GM19452 (cell line): Measurements from ENCODE around the gene TIPRL.
A peak's percentile ranks its signal among the peaks of the same experiment; 100 is the strongest.
"Not testable (repeated sequence)": the region's sequence is repeated elsewhere in the genome, so short reads cannot be mapped to it uniquely, and the experiment has no call there.

Source experiments
- ATAC-seq: cut with Tn5 transposase; IDR thresholded peaks from one replicate; pipeline ENCODE4 v1.9.1; 2021; ENCODE audit not compliant: unreplicated experiment

Gene TIPRL

DNA sequence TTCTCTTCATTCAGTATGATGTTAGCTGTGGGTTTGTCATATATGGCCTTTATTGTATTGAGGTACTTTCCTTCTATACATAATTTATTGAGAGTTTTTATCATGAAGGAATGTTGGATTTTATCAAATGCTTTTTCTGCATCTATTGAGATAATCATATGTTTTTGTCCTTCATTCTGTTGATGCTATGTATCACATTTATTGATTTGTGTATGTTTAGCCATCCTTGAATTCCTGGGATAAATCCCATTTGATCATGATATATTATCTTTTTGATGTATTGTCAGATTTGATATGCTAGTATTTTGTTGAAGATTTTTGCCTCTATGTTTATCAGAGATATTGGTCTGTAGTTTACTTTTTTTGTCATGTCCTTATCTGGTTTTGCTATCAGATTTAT lies 21.1 kb upstream of the TIPRL start:
- ATAC-seq, result no peak

DNA sequence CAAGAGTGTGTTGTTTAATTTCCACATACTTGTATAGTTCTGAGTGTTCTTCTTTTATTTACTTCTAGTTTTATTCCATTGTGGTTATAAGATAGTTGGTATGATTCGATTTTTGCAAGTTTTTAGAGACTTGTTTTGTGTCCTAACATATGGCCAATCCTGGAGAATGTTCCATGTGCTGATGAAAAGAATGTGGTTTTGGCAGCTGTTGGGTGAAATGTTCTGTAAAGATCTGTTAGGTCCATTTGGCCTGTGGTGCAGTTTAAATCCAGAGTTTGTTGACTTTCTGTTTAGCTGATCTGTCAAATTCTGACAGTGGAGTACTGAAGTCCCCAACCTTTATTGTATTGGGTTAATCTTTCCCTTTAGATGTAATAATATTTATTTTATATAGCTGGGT lies 19.5 kb upstream of the TIPRL start:
- ATAC-seq, result no peak

DNA sequence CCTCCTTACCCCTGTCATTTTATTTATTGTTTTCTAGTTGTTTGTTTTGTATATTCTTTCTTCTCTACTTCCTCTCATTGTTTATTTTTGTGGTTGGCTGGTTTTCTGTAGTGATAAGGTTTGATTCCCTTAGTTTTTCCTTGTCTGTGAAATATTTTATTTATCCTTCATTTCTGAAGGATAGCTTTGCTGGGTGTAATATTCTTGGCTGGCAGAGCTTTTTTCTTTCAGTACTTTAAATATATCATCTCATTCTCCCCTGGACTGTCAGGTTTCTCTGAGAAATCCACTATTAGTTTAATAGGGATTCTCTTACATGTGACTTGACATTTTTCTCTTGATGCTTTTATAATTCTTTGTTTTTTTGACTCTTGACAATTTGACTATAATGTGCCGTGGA lies 18.8 kb upstream of the TIPRL start:
- ATAC-seq, result no peak

DNA sequence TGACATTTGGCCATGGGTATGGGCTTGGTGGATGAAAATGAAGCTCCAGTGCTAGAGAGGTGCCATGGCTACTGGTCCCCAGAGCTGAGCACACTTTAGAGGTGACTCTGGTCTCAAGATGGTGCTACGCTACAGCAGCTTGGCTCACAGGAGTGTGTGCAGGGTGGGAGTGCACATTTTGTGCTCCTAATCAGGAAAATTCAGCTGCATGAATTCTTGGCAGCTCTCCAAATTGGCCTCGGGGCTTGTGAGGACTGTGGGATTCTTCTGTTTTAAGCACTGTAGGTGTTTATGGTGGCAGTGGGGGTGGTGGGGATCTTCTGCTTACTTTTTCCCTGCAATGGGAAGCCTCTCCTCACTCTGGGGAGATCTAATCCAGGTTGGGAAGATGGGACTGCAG lies 17.3 kb upstream of the TIPRL start:
- no peak for ATAC-seq

DNA sequence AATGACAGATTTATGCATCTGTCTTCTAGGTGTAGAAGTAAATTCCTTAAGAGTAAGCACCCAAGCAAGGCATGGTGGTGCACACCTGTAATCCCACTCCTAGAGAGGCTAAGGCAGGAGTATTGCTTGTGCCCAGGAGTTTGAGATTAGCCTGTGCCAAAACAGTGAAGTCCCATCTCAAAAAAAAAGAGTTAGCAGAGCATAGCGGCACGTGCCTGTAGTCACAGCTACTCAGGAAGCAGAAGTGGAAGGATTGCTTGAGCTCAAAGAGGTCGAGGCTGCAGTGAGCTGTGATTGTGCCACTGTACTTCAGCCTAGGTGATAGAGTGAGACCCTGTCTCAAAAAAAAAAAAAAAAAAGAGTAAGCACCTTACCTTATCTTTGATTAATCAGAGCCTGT lies 15.1 kb upstream of the TIPRL start:
- no peak for ATAC-seq

DNA sequence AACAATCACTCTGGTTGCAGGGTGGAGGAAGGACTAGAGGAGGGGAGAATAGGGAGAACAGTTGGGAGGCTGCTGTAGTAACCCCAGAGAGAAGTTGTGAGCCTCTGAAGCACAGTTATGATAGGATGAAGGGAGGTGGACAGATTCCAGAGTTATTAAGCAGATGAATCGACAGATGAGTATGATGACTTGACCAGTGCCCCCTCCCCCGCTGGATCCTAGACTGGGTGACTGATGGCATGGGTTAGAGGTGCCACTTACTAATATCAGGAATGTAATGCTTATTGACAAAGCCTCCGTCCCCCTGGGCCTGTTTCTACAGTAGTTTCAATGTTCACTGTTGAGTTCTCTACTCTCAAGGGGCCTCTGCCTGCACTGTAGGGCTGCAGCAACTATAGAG lies 14.0 kb upstream of the TIPRL start:
- no peak for ATAC-seq

DNA sequence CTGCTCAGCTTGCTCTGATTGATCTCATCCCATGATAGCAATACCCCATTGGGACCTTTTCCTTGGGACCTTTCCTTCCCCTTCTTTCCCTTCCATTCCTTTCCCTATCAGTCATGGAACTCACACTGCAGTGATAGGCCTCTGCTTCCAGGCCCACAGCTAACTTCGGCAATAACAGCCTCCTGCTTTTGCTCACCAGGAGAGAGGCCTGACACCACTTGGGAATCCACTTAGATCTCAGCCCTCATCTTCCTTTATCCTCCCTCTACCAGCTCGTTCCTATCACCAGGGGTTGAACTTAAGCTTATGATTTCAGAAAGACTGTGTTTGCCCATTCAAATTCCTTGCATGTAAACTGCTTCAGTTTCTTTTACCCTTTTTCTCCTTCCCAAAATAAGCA lies 11.0 kb upstream of the TIPRL start:
- no peak for ATAC-seq

DNA sequence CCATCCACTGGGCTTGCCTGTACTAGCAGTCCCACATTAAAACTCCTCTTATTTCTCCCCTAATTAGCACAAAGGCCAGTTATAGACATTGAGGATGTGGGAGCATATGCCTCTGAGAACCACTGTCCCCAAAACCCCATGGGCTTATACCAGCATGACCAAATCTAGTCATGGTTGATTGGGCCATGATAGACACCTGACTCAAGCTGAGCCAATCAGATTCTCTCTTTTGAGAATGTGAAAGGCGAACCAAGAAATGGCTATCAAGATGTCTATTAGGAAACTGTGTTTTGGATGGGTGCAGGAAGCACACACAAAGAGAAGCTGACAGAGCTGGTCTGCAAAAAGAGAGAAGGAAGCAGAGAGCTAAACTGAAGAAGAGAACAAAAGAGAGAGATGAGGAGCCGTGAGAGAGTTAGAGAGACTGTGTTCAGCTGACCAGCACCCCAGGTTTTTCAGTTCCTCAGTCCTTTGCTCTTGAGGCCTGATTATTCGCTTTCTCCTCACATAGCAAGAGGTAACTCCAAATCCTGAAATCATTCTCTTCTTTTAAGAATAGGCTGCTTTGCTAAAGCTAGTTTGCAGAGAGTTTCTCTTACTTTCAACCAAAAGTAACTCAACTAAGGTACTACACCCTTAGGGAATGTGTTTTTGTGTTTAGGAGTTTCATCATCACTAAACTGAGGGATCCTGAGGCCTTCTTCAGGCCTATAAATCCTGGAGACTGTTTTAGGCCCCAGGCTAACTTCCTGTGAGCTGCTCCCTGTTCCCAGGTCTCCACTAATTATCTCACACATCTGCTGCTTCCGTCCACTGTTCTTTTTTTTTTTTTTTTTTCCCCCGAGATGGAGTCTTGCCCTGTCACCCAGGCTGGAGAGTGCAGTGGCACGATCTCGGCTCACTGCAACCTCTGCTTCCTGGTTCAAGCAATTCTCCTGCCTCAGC lies 7.9 kb upstream of the TIPRL start:
- no peak for ATAC-seq

DNA sequence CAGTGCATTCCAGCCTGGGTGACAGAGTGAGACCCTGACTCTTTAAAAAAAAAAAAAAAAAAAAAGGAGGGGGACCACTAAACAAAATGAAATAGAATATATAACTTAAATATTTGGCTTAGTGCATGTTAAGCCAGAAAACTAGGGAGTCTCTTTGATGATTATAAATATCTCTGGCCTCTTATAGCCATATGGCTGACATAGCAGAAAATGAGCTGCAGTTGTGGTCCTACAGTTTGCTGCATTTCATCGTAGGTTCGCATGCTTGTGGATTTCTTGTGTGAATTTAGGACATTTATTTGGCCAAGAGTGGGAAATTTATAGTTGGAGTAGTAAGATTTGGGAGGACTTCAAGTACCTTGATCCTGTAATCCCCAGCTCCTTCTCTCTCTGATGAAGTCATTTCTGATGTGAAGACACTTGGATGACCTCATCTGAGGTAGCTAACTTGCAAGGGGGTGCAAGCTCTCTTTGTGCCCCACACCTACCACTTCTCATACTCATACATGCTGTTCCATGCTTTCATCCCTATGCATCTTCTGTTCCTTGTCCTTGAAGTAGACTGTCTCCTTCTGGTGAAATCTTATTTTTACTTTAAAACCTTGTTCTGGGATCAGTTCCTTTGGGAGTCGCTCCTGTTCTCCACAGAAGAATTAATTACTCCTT lies 6.4 kb upstream of the TIPRL start:
- no peak for ATAC-seq

DNA sequence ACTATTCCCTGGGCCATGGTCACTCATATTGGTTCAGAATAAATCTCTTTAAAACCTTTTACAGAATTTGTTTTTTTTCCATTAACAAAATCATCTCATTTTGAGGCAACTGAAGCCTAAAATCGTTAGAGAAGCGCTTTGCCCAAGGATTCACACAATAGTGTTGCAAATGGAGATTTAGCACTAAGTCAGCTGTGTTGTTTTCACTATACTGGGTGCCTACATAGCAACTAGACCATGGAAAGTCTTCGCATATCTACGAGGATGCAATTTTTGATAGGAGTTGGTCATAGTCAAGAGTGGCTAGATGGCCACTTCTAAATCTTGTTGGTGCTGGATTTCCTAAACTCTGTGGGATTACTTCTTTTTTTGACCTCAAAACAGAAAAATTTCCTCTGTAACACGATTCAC lies 530 bp upstream of the TIPRL start:
- ATAC-seq, result no peak

DNA sequence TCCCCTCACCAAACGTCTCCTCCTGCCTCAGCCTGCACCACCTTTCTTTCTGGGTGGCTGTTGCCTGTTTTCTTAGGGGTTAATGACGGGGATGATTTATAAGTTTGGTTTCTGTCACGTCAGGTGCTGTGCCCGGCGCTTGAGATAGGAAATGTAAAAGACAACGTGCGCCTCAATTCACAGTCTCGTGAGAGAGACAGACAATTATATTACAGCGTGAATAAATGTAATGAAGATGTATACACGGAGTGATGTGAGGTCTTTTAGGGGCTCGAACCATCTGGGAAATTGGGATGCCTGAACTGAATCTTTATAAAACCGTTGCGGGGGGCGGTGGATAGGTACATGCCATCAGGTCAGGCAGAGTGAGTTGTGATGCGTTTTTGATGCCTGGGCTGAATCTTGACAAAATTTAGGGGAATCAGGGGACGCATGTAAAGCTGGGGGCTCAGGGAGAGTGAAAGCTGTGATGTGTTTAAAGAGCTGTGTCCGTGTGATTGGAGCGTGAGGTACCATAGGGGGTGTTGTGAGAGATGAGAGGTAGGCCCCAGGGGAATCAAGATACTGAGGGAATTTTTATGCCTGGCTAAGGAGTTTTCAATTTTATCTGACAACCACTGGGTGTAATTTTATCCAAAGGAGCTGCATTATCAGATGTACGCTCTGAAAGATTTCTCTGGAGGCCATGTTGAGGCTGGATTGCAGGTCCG lies 831 bp downstream of the TIPRL start:
- peak; percentile 6 for ATAC-seq

DNA sequence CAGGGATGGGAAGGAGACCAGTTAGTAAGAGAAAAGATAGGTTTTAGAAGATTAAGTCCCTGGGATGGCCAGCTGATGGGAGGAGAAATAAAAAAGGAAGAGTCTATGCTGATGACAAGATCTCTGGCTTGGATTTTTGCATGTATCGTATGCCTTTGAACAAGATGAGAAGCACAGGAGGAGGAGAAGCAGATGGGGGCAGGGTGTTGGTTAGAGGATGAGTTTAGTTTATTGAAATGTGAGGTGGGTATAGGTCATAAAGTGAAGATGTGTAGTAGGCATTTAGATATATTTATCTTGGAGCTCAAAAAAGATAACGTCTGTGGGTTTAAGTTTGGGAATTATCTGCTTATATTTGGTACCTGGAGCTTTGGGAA lies 1.4 kb downstream of the TIPRL start:
- ATAC-seq, result no peak

DNA sequence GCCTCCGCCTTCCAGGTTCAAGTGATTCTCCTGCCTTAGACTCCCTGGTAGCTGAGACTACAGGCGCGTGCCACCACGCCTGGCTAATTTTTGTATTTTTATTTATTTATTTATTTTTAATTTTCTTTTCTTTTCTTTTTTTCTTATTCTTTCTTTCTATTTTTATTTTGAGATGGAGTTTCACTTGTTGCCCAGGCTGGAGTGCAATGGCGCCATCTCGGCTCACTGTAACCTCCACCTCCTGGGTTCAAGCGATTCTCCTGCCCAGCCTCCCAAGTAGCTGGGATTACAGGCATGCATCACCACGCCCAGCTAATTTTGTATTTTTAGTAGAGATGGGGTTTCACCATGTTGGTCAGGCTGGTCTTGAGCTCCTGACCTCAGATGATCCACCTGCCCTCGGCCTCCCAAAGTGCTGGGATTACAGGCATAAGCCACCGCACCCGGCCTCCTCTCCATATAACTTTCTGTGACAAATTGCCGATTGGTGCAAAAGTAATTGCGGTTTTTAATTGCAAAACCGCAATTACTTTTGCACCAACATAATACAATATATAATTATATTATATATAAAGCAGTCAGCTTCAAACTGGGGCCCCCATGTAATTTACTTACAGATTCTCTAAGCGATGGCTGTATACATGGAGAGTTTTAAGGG lies 2.4 kb downstream of the TIPRL start:
- not testable (repeated sequence) for ATAC-seq

DNA sequence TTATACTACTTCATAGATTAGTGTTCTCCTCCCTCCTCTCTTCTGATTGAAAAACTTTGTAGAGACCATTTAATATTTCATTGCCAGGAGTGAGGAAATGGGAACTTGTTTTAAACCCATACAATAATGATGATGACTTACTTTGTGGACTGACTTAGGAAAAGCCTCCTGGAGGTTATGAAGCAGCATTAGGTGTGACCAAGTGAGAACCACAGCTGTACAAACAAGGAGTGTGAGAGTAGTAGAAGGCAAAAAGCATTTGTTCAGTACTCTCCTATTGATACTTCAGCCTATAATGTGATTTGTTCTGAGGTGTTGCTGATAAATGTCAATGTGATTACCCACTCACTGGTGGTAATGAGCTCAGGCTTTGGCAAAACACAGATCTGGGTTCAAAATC lies 8.4 kb downstream of the TIPRL start:
- no peak for ATAC-seq

DNA sequence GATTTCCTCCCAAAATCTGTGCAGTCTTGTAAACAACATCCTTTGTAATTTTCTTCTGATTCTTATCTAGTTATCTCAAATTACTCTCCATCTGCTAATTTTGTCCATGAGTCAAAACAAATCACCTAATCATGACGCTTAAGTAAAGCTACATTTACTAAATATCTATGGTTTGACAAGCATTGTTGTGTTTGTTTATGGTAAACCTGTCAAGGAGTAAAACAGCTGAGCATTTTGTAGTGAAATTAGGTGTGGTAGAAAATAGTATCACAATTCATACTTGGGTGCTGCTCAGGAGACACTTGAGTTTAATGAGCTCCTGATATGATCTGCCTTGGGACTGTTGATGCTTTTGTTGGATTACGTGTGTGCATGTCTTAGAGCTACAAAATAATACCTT lies 11.6 kb downstream of the TIPRL start:
- ATAC-seq, result no peak

DNA sequence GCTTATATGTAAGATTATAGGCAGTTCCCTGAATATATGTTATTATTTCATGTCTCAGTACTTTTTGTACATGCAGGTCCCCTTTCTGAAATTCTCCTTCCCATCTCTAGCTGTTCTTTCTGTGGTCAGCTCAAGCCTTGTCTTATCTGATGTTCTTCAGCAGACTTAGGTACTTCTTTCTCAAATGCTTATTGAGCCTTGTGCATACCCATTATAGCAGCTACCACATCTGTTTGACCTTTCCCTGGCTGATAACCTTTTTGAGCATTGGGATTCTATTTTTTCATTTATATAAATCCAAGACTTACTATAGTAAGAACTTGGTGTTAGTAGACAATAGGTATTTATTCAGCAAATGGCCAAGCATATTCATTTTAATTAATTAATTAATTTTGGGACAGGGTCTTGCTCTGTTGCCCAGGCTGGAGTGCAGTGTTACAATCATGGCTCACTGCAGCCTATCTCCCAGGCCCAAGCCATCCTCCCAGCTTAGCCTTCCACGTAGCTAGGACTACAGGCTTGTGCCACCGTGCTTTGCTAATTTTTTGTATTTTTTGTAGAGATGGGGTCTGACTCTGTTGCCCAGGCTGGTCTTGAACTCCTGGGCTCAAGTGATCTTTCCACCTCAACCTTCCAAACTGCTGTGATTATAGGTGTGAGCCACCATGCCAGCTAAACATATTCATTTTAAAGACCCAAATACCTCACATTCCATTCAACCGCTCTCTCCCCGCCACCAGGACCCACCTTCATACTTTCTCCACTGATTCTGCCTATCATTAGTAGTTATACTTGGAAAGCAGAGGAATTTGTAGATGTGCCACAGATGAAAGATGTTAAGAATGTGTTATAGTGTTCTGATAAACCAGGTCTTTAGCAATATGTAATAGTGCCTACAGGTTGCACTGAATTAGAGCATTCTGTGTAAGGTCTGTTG lies 16.7 kb downstream of the TIPRL start:
- ATAC-seq, result no peak

DNA sequence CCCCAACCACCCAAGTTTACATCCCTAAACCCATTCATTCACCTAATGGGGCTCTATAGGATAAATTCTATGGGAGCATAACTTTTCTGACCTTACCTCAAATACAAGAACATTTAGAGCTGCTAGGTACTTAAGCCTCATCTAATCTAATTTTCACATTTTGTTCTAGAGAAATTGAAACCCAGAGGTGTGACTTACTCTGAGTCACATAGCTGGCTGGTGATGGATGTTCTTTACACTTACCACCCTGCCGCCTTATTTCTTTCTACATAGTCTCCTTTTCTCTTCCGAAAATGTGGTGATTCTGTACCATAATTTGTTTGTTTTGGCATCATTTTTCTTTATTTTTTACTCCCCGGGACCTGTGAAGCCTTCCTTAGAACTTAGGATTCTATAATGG lies 20.3 kb downstream of the TIPRL start:
- ATAC-seq, result no peak

DNA sequence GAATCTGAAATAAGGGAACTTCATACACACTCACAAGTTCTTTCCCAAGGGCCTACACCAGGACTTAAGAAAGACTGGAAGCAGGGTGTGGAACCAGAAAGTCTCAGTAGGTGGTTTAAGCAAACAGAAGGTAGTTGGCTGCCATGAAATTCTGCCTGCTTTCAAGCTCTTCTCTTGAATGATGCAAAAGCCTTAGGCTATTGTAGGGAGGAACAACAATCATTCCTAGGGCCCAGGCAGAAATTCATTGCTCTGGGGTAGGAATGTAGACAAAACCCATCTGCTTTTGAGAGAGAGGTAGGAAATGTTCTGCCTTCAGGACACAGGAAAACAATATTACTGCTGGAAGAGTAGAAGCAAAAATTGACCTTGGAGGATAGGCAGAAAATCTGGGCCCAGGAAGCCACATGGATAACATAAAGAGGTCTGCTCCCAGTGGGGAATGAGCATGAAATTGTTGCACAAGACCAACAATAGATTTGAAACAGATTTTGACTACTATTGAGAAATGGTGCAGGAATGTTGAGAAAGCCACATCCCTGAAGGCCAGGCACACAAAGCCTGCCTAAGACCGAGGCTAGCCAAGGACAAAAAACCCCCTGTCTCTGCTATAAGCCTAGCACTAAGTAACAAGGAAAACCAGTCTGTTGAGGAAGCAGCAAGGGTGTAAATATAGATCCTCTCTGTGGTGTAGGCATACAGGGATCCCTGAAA lies 24.3 kb downstream of the TIPRL start:
- no peak for ATAC-seq

DNA sequence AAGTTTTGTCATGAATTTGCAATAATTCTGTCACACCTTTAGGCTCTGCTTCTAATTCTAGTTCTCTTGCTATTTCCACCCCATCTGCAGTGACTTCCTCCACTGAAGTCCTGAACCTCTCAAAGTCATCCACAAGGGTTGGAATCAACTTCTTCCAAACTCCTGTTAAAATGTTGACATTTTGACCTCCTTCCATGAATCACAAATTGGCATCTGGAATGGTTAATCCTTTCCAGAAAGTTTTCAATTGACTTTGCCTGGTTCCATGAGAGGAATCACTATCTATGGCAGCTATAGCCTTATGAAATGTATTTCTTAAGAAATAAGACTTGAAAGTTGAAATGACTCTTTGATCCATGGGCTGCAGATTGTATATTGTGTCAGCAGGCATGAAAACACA lies 27.3 kb downstream of the TIPRL start:
- no peak for ATAC-seq

DNA sequence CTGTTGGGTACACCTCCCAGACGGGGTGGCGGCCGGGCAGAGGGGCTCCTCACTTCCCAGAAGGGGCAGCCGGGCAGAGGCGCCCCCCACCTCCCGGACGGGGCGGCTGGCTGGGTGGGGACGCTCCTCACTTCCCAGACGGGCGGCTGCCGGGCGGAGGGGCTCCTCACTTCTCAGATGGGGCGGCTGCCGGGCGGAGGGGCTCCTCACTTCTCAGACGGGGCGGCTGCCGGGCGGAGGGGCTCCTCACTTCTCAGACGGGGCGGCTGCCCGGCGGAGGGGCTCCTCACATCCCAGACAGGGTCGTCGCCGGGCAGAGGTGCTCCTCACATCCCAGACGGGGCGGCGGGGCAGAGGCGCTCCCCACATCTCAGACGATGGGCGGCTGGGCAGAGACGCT lies 28.9 kb downstream of the TIPRL start:
- ATAC-seq, result not testable (repeated sequence)
